Fibroblast of villous mesenchyme (primary cell): Measurements from ENCODE around the gene ERGIC1. TPM values are rescaled to one million over a fixed set of nuclear protein-coding genes. Genes with fewer than 3 reads are reported as not detected.
A peak's percentile ranks its signal among the peaks of the same experiment; 100 is the strongest.

Experiments used
- DNase-seq: peaks from one replicate; pipeline ENCODE4 v3.0.0-alpha.2; 2010; ENCODE audit warnings: low read depth
- H3K4me3 ChIP-seq: 2 replicates; pipeline ENCODE4 v1.5.1; 2011; ENCODE audit warnings: low read depth, mild to moderate bottlenecking, low read length
- total RNA-seq: library from RNA; depleted of rRNA; stranded (reverse); fragments of >200 nt; gene quantifications from 2 replicates; pipeline ENCODE4 v1.2.3, GENCODE V29; 2012
- TF ChIP-seq, protein P1 (sequence below): IDR thresholded peaks from 2 replicates; pipeline ENCODE4 v1.5.1; 2012; ENCODE audit warnings: low read depth, mild to moderate bottlenecking, low read length; ENCODE audit not compliant: insufficient read depth

ERGIC1 gene
- total RNA-seq, 1 donor = 139 TPM

DNA sequence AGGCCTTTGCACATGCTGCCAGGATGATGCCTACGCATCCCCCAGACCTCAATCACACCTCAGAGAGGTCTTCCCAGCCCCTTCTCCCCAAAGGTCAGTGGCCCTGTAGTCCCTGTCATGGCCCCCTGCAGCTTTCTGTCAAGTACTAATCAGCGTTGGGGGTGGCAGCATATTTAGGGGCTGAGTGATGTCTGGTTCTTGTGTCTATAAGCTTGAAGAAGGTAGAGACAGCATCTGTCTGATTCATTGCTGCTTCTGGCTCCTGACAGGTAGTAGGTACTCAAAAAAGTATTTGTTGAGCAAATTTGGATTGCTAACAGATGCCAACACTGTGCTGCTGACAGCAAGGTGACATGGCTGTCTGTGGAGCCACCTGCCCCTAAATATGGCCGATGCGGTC lies 73.6 kb downstream of the ERGIC1 start:
- TF ChIP-seq, protein P1, sequence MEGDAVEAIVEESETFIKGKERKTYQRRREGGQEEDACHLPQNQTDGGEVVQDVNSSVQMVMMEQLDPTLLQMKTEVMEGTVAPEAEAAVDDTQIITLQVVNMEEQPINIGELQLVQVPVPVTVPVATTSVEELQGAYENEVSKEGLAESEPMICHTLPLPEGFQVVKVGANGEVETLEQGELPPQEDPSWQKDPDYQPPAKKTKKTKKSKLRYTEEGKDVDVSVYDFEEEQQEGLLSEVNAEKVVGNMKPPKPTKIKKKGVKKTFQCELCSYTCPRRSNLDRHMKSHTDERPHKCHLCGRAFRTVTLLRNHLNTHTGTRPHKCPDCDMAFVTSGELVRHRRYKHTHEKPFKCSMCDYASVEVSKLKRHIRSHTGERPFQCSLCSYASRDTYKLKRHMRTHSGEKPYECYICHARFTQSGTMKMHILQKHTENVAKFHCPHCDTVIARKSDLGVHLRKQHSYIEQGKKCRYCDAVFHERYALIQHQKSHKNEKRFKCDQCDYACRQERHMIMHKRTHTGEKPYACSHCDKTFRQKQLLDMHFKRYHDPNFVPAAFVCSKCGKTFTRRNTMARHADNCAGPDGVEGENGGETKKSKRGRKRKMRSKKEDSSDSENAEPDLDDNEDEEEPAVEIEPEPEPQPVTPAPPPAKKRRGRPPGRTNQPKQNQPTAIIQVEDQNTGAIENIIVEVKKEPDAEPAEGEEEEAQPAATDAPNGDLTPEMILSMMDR = no peak
- DNase-seq = no peak
- H3K4me3 ChIP-seq = no peak overlapping the region

DNA sequence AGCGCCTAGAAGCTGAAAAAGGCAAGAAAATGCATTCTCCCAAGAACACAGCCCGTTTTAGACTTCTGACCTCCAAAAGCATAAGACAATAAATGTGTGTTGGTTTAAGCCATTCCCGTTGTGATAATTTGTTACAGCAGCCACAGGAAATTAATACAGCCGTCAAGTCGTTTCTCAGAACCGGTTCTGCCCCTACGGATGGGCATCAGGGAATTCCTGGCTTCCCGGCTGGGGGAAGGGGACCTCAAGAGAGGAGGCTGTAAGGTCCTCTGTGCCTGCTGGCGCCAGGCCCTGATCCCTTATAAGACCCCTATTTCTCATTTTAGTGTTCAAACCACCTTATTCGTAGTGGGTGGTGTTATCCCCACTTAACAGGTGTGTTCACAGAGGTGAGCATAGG lies 74.6 kb downstream of the ERGIC1 start:
- H3K4me3 ChIP-seq = no peak overlapping the region
- DNase-seq = no peak
- TF ChIP-seq, protein P1 = no peak

DNA sequence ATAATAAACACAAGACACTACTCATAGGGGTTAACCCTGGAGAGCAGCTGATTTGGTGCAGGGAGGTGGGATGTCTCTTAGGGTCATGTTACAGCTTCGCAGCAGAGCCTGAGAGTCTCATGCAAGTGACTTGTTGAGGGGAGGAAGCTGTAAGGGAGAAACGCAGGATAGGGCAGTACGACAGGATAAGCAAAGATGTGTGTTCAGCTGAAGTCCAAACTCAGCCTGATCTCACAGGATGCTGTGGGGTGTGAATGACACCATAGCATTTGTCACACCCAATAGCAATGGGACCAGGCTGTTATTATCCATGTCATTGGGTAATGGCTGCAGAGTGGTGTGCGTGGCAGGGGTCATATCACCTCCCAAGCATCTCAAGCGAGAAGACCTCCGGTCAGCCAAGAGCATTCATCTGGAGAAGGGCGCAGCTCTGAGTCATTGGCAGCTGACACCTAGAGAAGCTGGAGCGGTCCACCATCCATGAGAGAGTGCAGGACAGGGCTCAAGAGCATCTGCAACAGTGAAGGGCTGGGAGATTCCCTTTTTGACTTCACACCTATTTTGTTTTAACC lies 76.0 kb downstream of the ERGIC1 start:
- H3K4me3 ChIP-seq = no peak overlapping the region
- TF ChIP-seq, protein P1 = no peak
- peak; percentile 53 for DNase-seq

DNA sequence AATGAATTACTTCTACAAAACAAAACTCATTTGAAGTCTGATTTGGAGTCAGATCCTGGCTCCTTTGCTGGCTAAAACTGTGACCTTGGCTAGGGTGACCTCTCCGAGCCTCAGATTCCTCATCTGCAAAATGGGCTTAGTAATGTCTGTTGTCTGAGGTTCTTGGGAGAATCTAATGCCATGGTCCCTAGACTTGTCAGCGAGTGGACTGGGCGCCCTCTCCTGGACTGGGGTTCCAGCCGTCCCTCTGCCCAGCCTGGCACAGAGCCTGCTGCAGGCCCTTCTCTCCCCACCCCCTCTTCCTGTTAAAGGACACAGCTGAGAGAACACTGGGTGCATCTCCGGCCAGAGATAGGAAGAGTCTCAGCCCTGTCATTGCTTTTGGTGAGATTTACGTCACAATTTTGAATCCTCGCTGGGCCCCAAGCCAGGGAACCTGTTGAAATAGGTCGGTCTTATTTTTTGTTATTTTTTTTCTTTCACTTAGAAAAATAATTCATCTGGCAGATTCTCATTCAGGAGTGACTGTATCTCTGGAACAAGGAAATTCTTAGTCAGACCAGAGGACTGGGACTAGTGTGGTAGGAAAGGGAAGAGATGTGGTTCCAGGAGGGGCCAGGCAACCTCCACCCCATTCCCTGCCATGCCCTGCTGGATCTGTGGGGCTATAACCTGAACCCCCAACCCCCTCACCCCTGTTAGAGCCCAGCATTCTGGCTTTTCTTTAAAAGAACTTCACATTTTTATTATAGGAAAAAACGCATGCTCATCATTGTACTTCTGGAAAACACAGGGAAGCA lies 77.0 kb downstream of the ERGIC1 start:
- DNase-seq = peak; percentile 87
- TF ChIP-seq, protein P1 = peak; percentile 40

DNA sequence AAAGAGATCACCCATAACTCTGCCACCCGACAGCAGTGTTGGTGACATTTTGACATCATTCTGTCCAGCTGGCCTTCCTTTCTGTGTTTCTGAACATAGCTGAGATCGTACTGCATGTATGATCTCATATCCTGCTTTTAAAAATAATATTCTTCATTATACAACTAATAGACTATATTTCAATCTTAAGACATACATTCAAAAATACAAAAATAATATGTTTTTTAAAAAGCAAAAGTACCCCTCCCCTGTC lies 77.5 kb downstream of the ERGIC1 start:
- no peak for DNase-seq
- TF ChIP-seq, protein P1 = no peak
- no peak overlapping the region for H3K4me3 ChIP-seq

More for the DNA sequence above, 77.0 kb downstream of the ERGIC1 start:
- no peak overlapping the region for H3K4me3 ChIP-seq

DNA sequence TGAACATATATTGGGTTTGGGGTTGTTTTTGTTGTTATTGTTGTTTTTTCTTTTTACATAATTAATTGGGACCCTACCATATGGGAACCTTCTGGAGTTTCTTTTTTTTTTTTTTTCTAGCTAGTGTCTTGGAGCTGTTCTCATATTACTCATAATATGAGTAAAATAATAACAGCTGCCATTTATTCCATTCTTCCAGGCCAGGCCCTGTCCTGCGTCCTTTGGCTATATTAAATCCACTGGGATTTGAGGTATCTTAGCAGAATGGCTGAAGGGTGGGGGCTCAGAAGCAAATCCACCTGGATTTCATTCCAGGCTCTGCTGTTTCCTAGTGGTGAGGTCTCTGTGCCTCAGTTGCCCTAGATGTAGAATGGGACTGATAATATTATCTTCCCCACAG lies 77.9 kb downstream of the ERGIC1 start:
- no peak for DNase-seq
- no peak overlapping the region for H3K4me3 ChIP-seq
- TF ChIP-seq, protein P1 = no peak
